ACHN (cell line): Measurements from ENCODE around the gene HOXD9.

Source experiments
- DNase-seq: peaks from one replicate; pipeline ENCODE4 v3.0.0-alpha.2; 2015
- in situ Hi-C: cut with HindIII; loops from 2 replicates; pipeline ENCODE4 v1.10.0; 2017; ENCODE audit warnings: low sequenced_read_pairs, low pct_ligation_motif_present, low pct_unique_long_range_greater_than_20kb

The HOXD9 gene

GRCh38 chr2:176118601-176119339 lies 3.7 kb upstream of the HOXD9 start:
- no peak for DNase-seq
- in situ Hi-C loops: no loop called here

DNA sequence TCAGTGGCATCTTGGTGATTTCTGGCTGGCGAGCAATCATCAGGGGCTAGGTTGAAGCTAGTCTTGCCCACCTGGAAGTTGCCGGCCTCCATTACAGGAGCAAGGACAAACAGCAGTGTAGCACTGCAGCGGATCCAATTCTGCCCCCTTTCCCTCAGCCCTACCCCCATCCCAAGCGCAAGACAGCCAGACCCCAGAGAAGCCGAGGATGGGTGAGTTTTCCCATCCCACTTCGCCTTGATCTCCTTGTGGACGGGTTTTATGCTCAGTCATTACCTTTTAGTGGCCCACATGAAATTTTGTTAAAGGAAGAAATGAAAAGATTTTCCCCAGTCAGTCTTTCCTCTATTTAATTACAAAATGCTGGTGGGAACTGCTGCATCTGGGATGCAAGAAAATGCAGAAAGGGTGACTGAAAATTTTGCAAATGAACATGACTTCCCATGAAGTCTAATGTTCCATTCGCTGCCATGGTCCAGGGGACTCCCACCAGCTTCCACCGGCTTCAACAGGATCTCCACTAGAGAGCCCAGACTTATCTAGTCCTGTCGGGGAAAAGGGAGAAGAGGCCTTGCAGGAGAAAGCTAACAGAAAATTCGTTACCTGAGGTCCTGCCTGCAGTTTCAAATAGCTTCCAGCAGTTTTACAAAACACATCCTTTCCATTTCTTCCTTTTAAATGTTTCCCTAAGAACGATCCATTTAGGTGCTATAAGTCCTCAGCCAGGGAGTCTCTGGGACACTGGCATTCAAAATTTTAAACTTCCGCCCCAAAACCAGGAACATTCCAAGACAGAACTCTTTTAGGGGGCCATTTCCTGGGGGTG lies 1.9 kb upstream of the HOXD9 start:
- in situ Hi-C loops: no loop called here
- no peak for DNase-seq

DNA sequence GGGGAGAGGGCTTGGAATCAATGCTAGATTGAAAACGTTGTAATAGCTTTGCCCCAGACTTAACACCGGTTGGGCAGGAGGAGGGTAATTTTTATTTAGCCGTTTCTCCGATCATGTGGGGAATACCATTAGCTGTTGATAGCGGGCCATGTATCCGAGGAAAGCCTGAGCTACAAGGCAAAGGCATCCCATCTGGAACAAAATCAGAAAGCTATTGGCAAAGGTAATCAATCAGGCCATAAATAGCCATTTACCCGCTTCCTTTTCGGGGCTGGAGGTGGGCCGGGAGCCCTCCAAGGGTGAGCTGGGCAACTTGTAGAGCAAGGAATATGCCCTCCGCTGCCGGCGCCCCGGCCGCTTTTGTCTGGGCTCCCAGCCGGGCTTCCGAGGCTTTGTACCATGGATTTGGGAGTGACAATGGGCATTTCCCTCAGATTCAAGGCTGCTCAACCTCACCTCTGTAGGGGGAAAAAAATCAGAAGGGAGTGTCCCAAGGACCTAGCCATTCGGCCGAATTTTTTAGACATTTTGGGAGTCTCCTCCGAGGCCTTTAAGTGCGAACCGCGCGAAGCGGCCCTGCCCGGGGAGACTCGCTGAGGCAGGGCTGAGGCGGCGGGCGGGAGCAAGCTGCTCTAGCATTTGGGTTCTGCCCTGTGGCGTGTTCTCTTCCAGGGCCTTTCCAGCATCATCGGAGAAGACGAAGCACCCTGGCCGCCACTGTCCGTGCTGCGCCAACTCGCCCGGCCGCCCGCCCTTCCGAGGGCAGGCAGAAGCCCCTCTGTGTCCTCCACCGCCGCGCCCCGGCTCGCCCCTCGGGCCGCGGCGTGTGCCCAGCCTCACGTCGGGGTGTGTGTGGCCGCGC lies 1.1 kb upstream of the HOXD9 start:
- no peak for DNase-seq
- in situ Hi-C loops: no loop called here

GRCh38 chr2:176122052-176122682 lies 352 bp upstream of the HOXD9 start:
- DNase-seq: peak; percentile 64
- in situ Hi-C loops: no loop called here

DNA sequence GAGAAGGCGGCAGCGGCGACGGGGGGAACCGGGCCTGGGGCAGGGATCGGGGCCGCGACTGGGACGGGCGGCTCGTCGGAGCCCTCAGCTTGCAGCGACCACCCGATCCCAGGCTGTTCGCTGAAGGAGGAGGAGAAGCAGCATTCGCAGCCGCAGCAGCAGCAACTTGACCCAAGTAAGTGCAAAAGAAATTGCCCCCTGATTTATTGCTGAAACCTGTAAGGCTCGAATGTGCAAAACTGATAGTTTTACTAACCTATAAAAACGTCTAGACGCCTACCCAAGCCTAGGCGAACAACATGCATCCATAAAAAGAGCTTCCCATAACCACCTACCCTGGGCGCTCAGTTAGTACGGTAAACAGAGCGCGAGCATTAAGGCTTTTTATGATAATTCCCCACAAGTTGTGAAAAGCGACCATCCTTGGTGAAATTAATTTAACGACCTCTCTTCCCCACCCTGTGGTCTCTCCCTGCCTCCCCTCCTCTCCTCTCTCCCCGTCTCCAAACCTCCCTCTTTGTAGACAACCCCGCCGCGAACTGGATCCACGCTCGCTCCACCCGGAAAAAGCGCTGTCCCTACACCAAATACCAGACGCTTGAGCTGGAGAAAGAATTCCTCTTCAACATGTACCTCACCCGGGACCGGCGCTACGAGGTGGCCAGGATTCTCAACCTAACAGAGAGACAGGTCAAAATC lies 1.0 kb downstream of the HOXD9 start:
- in situ Hi-C loops: no loop called here
- no peak for DNase-seq

DNA sequence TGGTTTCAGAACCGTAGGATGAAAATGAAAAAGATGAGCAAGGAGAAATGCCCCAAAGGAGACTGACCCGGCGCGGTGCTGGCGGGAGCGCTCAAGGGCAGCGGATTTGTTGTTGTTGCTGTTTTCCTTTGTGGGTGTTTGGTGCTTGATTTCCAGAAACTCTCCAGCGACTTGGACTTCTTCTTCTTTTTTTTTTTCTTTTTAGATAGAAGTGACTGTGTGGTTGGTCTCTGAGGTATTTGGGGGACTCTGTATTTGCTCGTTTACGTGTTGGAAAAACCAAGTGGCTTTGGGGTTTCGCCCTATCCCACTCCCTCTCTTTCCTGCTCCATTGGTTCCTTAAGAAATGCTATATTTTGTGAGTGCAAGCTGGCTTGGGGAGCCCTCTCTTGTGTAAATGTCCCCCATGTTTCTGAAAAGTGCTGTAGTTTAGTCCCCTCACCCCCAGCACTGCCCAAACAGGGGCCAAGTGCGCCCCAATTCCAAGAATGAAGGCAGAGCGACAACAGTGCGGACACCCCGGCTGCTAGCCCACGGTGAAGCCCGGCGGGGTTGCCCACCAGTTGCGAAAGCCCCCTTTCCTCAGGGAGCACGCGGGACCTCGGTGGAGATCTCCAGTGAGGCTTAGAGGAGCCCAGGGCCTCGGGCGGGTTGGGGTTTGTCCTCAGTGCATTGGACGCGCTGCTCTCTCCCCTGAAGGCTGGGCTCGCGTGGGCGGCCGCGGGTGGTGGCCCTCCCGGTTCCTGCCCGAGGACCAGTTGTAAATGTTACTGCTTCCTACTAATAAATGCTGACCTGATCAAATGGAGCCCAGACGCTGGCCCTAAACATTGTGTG lies 1.8 kb downstream of the HOXD9 start:
- in situ Hi-C loops: no loop called here
- DNase-seq: no peak

DNA sequence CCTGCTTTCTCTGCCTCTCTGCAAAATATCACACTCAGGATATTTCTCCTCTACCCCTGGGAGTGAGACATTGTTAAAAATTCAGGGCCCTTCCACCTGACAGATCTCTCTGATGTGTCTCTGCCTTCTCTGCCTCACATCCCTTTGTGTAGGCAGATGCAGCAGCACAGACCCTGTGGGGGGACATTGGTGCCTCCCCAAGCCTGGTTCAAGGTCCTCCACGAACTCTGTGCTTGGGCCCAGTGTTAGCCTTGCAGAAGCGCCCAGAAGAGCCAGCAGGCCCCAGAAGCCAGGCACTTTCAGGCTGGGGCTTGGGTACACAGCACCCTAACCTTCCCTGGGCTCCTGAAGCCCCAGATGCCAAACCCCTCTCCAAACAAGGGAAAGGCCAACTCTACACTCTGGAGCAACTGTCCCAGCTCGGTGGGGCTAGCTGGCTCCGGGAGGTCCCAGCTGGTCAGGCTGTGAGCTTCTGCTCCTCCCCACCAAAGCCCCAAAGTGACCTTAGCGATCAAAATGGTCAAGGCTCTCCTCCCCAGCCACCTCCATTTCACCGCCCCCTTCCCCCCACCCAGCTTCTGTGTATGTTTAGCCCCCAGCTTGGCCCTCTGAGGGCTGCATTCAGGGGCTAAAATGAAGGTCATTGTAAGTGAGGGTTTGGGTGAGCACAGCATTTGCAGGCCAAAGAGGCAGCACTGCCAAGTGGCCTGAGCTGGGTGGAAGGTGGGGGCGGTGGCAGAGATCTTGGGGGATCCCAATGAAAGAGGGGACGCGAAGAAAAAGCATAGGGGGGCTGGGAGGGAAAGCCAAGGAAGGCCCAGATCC lies 2.6 kb downstream of the HOXD9 start:
- no peak for DNase-seq
- in situ Hi-C loops: loop anchor here (25.0 kb wide), 2 partner anchors 312 to 537 kb away; no protein-coding TSS in a partner anchor

GRCh38 chr2:176125772-176126054 lies 3.2 kb downstream of the HOXD9 start:
- in situ Hi-C loops: loop anchor here (25.0 kb wide), 2 partner anchors 312 to 537 kb away; no protein-coding TSS in a partner anchor

DNA sequence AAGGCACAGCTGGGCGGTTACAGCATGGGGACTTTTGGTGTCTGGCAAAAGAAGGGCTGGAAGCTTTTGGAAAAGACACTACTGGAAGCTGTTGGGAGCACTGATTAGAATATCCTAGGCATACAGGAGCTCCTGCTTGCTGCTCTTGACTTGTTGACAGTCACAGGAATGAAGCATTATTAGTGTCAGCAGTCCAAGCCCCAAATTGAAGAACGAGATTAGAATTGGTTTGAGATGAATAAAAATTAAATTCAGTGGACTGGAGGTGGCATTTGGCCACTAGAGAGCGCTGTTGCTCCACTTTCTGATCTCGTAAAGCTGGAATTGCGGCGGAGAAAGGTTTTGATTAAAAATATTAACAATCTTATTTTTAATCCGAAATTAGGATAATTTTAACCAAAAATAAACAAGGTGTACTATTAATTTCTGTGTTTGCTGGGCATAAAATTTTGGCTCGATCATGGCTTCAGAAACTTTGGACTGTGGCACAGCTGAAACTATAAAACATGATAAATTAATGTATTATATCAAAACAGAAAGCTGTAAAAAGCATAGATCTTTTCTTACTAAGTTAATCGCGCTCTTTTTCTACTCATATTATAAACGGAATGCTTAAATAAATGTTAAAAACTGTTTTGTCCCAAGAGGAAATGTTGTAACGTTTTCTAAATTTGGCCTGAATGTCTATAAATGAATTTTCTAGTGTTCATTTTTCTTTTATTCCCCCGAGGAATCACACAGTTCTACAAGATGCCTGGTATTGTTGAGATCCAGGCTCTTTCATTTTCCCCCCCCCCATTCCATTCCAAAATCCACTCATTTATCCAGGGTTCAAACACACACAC lies 4.6 kb downstream of the HOXD9 start:
- in situ Hi-C loops: loop anchor here (25.0 kb wide), 2 partner anchors 310 to 535 kb away; no protein-coding TSS in a partner anchor
- DNase-seq: peak; percentile 67

More at GRCh38 chr2:176125772-176126054, 3.2 kb downstream of the HOXD9 start:
- DNase-seq: no peak

- DNase-seq: no peak
- in situ Hi-C loops: loop anchor here (25.0 kb wide), 2 partner anchors 310 to 535 kb away; no protein-coding TSS in a partner anchor
Measured at GRCh38 chr2:176127774-176128072, 5.2 kb downstream of the HOXD9 start.

- DNase-seq: no peak
- in situ Hi-C loops: loop anchor here (25.0 kb wide), 2 partner anchors 309 to 534 kb away; no protein-coding TSS in a partner anchor
Measured at GRCh38 chr2:176128172-176128981, 5.9 kb downstream of the HOXD9 start.

DNA sequence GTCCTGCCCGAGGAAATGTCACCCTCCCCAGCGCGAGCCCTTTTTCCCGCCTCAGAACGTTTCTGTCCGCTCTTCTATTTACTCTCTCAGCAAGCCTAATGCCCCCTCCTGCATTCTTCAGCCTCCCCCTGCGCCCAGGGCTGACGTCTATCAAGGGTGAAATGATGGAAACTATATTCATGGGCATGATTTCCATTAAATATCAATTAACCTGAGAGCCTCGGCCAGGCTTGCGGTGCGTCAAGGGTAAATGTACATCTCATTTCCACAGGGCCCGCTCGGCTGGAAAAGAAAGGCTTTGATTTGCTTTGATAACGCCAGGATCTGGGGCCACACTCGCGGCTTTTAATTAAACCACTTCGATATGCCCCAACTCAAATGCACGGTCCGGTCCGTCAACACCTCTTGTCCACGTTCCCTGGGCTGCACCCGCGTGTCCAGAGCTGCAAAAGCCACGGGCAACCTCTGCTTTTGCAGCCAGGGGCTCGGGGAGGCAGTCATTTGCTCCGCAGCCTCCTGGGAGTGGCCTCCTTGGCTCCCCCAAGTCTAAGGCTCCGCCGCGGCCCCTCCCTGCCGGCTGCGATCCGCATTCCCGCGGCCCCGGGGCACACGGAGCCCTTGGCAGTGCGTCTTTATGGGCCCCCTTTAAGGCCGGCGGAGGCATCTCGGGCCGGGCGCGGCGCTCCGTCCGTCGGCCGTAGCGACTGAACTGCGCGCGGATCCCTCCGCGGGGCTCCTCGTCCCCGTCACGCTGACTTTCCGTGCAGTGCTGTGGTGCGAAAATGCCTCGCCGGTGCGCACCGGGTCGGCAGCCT lies 6.7 kb downstream of the HOXD9 start, which contains the start of gene HOXD8:
TSS of gene HOXD8 (plus strand) at position 724 of the 815 bp plus-strand sequence. CDS start 662 bp downstream, outside the sequence.
- DNase-seq: peak; percentile 89
- in situ Hi-C loops: loop anchor here (25.0 kb wide), 2 partner anchors 308 to 533 kb away; no protein-coding TSS in a partner anchor

GRCh38 chr2:176129813-176130146 lies 7.3 kb downstream of the HOXD9 start:
- in situ Hi-C loops: loop anchor here (25.0 kb wide), 2 partner anchors 308 to 533 kb away; no protein-coding TSS in a partner anchor
- DNase-seq: no peak
